ENCODE results near the gene BCL2. TPM values are rescaled to one million over a fixed set of nuclear protein-coding genes. Genes with fewer than 3 reads are reported as not detected.
"Not testable (repeated sequence)": the region's sequence is repeated elsewhere in the genome, so short reads cannot be mapped to it uniquely, and the experiment has no call there.

The BCL2 gene
- polyA plus RNA-seq, 1 donor, result 16.0 TPM

DNA sequence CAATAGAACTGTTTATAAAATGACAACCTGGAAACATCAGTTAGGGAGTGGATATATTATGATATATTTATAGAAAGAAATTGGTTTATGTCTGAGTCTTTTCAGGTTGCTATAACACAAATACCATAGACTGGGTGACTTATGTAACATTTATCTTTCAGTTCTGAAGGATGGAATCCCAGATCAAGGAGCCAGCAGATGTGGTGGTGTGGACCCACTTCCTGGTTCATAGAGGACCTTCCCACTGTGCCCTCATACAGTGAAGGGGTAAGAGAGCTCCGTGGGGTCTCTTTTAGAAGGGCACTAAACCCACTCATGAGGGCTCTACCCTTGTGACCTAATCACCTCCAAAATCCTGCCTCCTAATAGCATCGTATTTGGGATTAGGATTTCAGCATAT lies 86.7 kb downstream of the BCL2 start:
- DNase-seq, result no peak

DNA sequence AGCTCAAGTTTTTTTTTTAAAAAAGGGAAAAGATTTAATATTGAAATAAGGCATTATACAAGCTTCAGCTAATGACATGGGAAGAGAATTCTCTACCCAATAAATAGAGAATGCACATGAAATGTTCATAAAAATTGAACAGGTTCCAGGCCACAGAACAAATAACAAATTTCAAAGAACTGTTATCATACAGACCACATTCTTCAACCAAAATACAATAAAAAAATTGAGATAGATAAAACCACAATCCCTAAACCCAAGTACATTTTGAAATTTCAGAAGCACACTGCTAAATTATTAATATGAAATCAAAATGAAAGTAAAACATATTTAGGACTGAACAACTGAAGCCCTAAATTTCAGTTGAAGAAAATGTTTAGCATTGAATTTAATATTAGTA lies 89.6 kb downstream of the BCL2 start:
- DNase-seq, result no peak

DNA sequence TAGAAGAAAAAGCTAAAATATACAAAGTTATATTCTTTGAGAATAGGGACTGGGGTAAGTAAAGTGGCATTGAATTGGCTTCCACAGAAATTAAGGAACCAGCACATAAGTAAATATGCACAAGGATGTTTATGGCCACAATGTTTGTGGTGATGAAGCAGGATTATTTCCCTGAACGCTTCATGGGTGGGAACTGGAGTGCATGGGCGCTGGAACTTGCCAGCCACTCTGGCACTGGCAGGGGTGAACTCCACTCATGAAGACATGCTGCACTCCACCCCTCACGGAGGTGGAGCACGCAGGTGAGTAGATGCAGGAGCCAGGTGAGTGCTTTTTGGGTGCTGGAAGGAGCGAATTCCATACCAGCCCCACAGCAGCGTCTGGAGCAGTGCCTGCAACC lies 94.1 kb downstream of the BCL2 start:
- no peak for DNase-seq

DNA sequence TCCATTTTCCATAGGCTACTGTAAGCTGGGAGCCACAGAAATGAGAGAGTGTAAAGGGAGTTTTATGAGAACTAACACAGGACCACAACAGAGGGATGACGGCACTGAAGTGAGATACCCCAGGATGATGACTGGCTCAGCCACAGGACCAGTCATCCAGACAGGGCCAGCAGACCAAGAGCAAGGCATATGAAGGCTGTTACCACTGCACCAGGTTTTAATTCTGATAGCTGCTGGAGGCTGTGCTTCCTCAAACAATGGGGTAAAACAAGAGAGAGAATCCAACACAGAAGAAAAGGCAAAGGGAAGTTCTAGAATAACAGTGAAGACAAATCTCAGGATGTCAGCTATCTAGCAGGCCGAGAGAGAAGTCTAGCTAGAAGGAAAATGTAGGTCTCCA lies 94.9 kb downstream of the BCL2 start:
- DNase-seq, result no peak

DNA sequence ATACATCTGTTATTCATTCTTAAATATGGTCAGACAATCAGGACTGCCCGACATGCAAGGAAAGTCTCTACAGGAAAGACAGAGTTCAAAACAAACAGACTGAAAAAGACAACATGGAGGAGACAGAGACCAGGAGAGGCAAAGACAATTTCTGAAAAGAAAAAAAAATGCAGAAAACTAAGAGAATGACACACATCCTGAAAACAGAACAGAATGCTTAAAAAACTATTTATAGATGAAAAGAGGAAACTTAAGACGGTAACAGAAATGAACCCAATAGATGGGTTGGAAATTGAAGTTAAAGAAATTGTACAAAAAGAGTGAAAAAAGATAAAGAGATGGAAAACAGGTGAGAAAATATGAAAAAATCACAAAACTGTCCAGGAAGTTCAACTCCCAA lies 95.7 kb downstream of the BCL2 start:
- no peak for DNase-seq

DNA sequence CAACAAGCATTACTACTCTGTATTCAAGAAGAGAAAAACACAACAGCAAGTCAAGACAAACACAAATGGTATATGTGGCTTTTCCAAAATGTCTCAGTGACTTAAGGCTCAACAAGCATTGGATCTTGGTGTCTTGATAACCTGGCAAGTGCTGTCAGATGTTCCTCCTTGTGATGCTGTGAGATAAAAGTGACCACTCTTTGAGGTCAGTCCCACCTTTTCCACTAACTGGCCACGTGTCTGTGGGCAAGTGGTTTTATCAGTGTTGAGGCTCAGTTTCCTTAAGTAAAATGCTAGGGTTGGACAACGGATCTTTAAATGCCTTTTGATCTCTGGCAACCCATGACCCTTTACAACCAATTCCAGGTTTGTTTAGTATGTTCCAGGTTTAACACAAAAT lies 98.7 kb downstream of the BCL2 start:
- no peak for DNase-seq

DNA sequence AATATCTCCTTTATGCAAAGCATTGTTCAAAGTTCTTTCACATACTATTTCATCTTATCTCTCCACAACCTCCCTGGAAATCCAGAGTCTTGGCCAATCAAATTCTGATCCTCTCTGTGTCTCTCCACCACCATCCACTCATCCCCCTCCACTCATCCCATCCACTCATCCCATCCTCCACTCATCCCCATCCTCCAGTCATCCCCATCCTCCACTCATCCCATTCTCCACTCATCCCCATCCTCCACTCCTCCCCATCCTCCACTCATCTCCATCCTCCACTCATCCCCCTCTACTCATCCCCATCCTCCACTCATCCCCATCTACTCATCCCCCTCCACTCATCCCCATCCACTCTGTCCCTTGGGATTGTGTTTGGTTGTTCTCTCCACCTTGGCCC lies 101.1 kb downstream of the BCL2 start:
- DNase-seq, result no peak

DNA sequence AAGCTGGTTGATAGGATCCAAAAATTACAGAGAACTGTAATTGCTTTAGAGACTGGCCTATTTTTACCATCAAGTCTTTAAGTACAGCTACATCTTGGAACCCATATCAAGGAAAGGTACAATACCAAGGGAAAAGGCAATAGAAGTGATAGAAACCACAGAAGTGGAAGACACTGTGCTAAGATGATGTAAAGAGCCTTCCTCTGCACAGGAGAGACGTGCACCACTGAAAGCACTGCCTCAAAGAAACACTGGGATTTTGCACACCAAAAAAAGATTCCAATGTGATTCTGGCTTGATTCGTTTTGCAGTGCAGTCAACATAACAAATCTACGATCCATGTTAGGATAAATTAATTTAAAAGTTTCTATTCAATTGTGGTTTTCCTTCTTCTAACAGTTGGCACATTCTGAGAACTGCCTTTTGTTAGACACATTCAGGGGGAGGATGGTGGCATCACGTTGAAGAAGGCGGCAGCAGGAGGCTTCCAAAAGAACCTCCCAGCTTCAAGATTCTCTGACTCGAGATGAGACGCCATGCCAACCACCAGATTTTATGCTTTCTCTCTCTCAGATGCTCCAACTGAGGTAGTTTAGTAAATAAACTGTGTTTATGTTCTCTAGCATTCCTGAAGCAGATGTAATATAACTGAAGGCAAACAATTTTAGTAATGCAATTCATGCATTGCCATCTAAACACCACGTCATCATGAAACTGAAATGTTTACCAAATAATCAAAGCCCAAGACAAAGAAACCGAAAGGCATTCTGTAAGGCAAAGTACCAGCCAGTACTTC lies 102.9 kb downstream of the BCL2 start:
- no peak for DNase-seq

DNA sequence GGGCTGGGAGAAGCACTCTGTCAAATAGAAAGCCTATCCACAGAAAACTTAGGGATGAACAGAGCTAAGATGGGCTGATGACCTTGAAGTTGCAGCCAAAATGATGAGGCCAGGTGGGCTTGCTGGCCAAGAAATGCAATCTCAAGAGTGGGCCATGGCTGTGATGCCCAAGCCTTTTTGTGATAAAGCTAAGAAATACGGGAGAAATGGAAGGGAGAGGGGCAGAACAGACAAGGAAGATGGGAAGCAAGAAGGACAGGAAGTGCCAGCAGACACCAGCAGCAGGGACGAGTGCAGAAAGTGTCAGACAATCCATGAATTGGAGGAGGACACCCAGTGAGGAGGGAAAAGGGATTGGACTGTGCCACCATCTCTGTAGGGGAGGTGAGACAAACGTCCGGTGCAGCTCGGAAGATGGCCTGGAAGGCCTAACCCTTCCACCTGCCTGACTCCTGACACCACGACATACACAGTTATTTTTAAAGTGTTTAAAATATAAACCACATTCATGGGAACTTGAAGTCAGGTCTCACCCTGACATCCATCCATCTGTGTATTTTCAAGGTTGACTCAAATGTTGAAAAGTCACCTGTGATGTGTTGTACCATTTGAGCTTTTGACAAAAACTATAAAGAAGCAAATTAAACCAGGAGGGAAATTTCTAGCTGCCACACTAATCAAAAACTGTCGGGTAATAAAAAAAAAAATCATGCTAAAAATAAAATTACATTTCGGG lies 105.5 kb downstream of the BCL2 start:
- DNase-seq, result no peak

DNA sequence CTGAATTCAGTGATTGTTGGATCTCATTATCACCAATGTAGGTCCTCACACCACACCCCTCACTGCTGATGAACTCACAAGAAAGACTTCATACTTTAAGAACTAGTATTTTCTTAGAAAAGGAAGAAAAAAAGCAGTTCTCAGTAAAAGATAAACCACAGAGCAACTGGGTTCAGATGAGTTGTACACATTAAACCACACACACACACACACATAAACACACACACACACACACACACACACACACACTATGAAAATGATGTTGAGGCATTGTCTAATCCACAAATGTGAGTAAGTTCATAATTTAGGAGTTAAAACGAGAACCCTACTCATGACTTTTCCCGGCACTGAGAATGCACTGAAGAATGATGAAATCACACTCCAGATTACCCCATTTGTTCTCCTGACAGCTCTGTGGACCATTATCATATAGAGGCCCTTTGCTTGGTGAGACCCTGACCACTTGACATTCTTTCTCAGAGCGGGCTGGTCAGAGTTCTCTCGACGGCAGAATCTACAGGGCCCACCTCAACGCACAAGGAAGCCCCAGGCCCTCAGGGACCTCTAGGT lies 106.2 kb downstream of the BCL2 start:
- no peak for DNase-seq

DNA sequence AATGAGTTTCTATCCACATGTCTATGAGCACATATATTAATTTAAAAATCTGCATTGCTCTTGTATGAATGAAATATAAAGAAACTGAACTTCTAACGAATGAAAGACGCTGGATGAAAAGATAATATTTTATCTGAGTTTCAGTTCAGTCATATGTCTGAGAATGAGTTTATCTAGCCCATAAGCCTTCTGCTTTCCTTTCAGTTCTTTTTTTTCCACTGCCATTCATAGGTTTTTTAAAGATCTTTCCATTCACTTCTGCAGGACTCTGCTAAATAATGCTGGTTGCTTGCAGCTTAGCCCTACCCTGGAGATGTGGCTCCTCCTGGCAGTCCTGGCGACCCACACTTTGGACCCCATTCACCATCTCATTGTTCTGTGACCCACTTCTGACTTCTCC lies 109.0 kb downstream of the BCL2 start:
- DNase-seq, result no peak

DNA sequence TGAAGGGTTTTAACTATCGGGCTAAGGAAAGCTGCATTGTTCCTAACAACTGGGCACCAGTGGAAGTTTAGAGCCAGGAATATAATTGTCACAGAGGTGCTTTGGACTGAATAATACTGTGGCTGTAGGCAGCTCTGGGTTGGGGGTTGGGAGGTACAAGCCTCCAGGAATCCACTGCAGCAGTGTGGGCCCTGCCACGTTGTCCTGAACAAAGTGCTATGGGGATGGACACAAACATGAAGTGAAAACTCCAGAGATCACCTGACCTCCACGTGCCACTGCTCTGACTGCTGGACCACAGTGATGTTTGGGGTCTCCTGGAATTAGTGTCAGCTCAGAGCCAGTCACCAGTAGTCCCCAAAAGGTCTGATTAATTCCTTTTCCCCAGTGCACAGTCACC lies 110.9 kb downstream of the BCL2 start:
- no peak for DNase-seq

DNA sequence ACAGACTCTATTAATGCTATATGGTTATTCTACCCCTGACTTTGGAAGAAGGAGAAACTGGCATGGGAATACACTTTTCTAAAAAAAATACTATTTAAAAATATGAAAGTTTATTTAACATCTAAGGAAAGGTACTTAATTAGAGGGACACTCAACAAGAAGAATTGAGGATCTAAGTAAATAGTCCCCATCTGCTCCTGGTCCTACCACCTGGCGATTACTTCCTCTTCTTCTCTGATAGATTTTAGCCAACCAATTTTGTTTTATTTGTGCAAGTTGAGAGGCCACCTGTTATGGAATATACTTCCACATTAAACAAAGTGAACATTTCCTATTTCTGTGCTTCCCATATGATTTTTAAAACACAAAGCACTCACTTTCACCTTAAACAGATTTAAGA lies 111.7 kb downstream of the BCL2 start:
- no peak for DNase-seq

DNA sequence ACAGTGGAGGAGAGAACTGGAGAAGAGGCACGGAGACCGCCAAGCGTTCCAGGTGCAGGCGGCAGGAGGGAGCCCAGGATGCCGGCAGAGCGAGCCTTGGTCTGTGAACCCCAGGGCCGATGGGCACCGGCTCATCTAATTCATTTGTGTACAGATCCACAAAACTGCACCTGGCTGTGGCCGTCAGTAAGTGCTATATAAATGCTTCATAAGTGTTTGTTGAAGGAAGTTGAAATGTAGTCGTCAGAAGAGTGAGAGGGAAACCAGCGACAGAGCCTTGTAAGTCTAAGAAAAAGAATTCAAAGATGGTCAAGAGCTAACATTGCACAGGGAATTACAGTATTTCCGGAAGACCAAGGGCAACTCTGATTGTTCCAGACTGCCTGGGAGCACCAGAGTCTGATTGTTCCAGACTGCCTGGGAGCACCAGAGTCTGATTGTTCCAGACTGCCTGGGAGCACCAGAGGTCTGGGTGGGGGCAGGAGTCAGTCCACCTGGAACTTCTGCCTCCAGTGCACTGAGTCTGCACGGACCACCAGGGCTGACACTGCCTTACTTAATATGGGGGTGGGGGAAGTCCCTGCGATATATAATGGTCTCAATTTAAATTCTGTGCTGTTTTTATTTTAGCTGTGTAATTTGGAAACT lies 112.3 kb downstream of the BCL2 start:
- no peak for DNase-seq

DNA sequence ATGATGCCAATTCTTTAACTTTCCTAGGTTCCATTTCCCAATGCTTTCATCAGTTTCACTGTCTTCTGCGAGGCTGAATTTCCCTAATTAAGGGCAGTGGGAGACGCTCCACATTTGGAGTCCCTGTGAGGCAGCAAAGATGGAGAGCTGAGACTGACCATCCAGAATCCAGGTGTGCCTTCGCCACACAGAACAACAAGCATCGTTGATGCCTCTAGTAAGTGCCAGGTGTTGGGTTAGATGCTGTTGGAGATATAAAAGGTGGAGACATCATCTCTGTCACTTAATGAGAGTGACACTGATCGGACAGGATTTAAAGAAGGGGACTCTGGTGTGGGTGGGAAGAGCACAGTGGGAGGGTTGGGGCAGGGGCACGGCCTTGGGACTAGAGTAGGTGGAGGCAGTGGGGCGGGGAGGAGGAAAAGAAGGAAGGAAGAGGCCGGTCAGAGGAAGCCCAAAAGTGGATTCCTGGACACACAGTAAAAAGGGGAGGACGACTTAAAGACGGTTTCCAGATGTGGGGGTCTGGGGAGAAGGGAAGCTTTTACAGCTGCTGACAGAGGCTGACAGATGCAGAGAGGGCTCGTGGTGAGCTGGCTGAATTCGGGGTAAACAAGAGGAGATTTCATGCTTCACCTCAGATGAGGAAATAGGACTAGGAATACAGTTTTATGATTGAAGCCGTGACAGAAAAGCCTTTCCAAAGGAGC lies 113.0 kb downstream of the BCL2 start:
- DNase-seq, result no peak

DNA sequence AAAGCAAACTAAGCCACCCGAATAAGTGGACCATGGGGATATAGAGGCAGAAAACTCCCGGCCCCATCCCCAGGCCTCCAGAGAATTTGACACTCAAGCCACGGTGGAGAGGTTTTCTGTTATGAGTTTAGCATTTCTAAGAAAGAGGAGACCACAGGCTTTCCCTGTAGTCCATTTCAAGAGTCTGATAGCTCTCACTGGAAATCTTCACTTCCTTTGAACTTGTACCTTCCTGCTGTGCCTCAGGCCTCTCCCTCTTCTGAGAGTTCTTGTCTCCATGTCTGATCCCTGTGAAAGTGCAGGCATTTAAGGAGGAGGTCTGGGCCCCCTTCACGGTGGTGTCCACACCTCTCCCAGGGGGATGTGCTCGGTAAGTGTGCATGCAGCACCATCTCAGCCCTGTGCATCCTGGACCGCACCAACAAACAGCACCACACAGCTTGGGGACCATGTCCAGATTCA lies 113.7 kb downstream of the BCL2 start:
- no peak for DNase-seq

DNA sequence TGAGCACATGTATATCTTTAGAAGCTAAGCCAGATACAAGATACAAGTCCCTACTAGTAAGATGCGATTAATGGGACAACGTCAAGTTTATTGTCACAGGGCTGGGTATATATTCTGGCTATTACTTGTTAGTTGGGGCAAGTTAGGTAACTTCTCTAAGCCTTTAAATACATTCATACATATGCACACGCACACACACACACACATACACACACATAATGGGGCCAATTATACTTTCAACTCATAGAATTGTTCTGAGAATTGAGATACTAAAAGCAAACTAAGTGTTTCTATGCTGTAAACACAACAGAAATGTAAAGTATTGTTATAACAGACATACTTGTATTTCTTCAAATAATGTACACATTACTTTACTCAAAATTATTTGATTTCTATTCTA lies 116.1 kb downstream of the BCL2 start:
- DNase-seq, result no peak

DNA sequence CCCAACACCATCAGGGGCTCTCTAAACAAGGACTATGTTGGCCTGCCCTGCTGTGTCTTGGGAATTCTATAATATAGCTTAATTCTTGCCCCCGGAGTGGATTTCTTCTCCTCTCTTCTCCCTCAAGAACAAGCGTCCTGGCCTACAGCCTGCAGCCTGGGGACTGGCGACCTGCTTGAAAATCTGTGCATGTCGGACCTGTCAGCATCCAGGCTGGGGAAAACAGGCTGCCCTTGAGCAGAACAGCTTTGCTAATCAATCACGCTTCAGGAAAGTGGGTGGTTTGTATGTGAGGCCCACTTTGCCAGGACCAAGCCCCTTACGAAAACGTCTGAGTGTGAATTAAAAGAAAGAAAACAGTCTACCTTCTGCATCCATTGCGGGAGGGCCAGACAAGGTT lies 116.7 kb downstream of the BCL2 start:
- DNase-seq, result no peak

DNA sequence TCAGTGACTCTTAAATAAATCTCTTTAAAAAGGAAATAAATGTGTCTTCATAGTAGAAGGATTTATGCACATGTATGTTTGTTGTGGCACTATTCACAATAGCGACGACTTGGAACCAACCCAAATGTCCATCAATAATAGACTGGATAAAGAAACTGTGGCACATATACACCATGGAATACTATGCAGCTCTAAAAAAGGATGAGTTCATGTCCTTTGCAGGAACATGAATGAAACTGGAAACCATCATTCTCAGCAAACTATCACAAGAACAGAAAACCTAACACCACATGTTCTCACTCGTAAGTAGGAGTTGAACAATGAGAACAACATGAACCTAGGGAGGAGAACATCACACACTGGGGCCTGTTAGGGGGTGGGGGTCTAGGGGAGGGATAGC lies 118.1 kb downstream of the BCL2 start:
- DNase-seq, result not testable (repeated sequence)

DNA sequence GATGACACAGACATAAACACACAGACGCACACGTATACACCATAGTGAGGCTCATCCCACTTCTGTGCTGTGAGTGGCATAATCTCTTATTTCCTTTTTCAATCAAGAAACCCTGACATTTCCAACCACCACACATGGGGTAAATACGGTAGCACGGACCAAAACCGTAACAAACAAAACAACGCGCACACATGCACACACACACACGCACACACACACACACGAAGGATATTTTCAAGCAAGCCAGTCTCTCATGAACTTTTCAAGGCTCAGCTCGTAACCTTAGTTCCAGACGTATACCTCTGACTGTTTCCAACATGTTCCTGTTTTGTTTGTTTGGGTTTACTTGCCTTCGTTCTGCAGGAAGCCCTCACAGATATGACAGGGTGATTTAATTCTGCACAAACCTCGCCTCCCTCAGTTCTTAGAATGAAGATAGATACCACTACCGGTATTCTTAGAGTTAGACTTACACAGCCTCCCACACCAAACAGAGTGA lies 119.8 kb downstream of the BCL2 start:
- no peak for DNase-seq

DNA sequence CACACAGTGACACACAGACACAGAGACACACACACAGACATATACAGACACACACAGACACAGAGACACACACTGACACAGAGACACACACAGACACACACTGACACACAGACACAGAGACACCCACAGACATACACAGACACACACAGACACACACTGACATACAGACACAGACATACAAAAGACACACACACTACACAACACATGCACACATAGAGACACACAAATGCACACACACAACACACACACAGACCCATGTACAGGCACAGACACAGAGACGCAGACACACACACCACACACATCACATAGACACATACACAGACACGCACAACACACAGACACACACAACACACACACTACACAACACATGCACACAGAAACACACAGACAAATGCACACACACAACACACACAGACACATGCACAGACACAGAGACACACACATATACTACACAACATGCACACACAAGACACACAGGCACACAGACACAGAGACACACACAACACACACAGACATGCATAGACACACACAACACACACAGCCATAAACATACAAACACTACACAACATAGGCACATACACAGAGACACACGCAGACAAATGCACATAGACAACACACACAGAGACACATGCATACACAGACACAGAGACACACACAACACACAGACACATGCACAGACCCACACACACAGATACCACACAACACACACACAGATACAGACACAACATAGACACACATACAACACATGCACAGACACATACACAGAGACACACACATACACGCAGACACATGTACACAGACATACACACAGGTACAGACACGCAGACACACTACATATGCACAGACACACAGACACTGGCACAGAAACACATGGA lies 120.5 kb downstream of the BCL2 start:
- no peak for DNase-seq
